H1 (cell line): ENCODE data around the gene PRICKLE2. TPM values are rescaled to one million over a fixed set of nuclear protein-coding genes. Genes with fewer than 3 reads are reported as not detected.

ENCODE experiments used
- CHD7 ChIP-seq: fragments of 300-600 bp; sonication (generic); IDR thresholded peaks from 2 replicates; pipeline ENCODE4 v1.7.1; 2012; ENCODE audit warnings: low read length, moderate library complexity, mild to moderate bottlenecking, inconsistent platforms; ENCODE audit not compliant: insufficient replicate concordance
- polyA plus RNA-seq, 7 experiments: library from polyadenylated mRNA; depleted of rRNA in 3 of 7; stranded (reverse) in 5 of 7; unstranded in 2 of 7; fragments of >200 nt in 5 of 7; fragments of 200-250 nt in 2 of 7; gene quantifications; 1 replicate in 5 of 7; 2 replicates in 1 of 7; 4 replicates in 1 of 7; pipeline versions ENCODE4 v1.2.1 to v1.2.3, GENCODE V29; 2011 to 2013; ENCODE audit warnings: missing spikeins in 2 of 7, mixed read lengths in 2 of 7
- total RNA-seq: library from RNA; stranded (reverse); fragmentation: NEBNext Ultra II Directional; extraction: Animal tissue kit (Norgen Biotek cat#: 25700); gene quantifications from 2 replicates; pipeline ENCODE4 v1.2.1, GENCODE V29; 2021

The PRICKLE2 gene
- total and polyA plus RNA-seq, 2 of the 8 experiments (the other 6 are each of a cell fraction or from before 2014, with no cell fraction given): 2.9 to 8.0 TPM

DNA sequence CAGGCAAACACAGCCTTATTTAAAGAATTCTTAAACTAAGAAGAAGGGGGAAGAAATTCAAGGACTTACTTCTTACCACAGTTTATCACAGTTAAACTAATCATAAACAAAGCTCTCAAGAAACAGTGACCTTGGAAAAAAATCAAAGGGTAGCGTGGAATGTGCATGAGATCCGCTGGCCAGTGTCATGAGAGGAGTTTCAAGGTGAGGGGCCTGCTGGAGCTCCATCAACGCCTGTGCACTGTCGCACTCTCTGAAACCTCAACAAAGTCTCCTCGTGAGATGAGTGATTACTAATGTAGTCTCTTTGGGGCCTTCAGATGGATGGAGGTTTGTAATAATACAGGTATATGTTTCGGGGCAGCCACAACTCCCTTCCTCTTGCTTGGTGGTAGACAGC, 28.4 kb upstream of the PRICKLE2 start (continued):
- TF ChIP-seq CHD7: no peak
